ENCODE measurements around the gene EXOG.

GRCh38 chr3:38478901-38479300 lies 17.2 kb upstream of the EXOG start:
- TF ChIP-seq ELF4 (IDR thresholded peaks at IDR 0.05) (no peak), FOXM1 (IDR thresholded peaks at IDR 0.05; ENCODE audit: borderline replicate concordance) (no peak), FOXA1 (IDR thresholded peaks at IDR 0.05) (no peak)
